DMS79 treated with DMSO at 0.1 percent for 48 hours (cell line): ENCODE data around the gene RABEPK.
"Not testable (repeated sequence)": the region's sequence is repeated elsewhere in the genome, so short reads cannot be mapped to it uniquely, and the experiment has no call there.

Experiments
- DNase-seq: peaks from one replicate; lab custom pipeline; 2025; lab: John Stamatoyannopoulos, UW

RABEPK gene

GRCh38 chr9:125200216-125201047 lies at the start of gene RABEPK:
RABEPK (plus strand) TSS chr9:125200542; CDS start chr9:125203014, 2,472 bp downstream.
- peak; percentile 84 for DNase-seq

- DNase-seq, result no peak
These were observed 48.6 kb upstream of the RABEPK start for GRCh38 chr9:125151730-125152129.

GRCh38 chr9:125153712-125154367 lies 46.5 kb upstream of the RABEPK start:
- no peak for DNase-seq

- no peak for DNase-seq
These were observed 43.8 kb upstream of the RABEPK start for GRCh38 chr9:125156551-125156950.

GRCh38 chr9:125160750-125161149 lies 39.6 kb upstream of the RABEPK start:
- DNase-seq, result no peak

- no peak for DNase-seq
These were observed 38.9 kb upstream of the RABEPK start for GRCh38 chr9:125161284-125161918.

- DNase-seq, result not testable (repeated sequence)
These were observed 37.5 kb upstream of the RABEPK start for GRCh38 chr9:125162891-125163290.

GRCh38 chr9:125166762-125167161 lies 33.6 kb upstream of the RABEPK start:
- no peak for DNase-seq

- DNase-seq, result no peak
These were observed 30.4 kb upstream of the RABEPK start for GRCh38 chr9:125169895-125170294.

GRCh38 chr9:125172031-125172755 lies 28.1 kb upstream of the RABEPK start:
- DNase-seq, result no peak

- no peak for DNase-seq
These were observed 23.7 kb upstream of the RABEPK start for GRCh38 chr9:125176636-125177035.

- DNase-seq, result no peak
These were observed 22.5 kb upstream of the RABEPK start for GRCh38 chr9:125177888-125178287.

GRCh38 chr9:125179776-125180175 lies 20.6 kb upstream of the RABEPK start:
- DNase-seq, result not testable (repeated sequence)

GRCh38 chr9:125180876-125181275 lies 19.5 kb upstream of the RABEPK start:
- DNase-seq, result no peak

GRCh38 chr9:125181756-125182155 lies 18.6 kb upstream of the RABEPK start:
- DNase-seq, result not testable (repeated sequence)

GRCh38 chr9:125183054-125183453 lies 17.3 kb upstream of the RABEPK start:
- no peak for DNase-seq

GRCh38 chr9:125183561-125183960 lies 16.8 kb upstream of the RABEPK start:
- no peak for DNase-seq

GRCh38 chr9:125189011-125189360 lies 11.4 kb upstream of the RABEPK start:
- no peak for DNase-seq

GRCh38 chr9:125189361-125190289 lies 10.7 kb upstream of the RABEPK start, which contains the start of gene PPP6C:
PPP6C (minus strand) TSS chr9:125189803; CDS start chr9:125189718, 85 bp downstream.
- DNase-seq, result peak; percentile 95

- no peak for DNase-seq
These were observed 10.0 kb upstream of the RABEPK start for GRCh38 chr9:125190361-125190801.

GRCh38 chr9:125194466-125194865 lies 5.9 kb upstream of the RABEPK start:
- not testable (repeated sequence) for DNase-seq
